K562 (cell line): ENCODE results near the gene OXA1L.

ENCODE experiments used
- POLR2A ChIP-seq: fragments of 450-650 bp; conservative IDR thresholded peaks from 2 replicates; pipeline ENCODE4 v1.6.1; 2016
- TRIM24 ChIP-seq, 2 experiments: fragments of 450-650 bp; IDR thresholded peaks; 2 replicates each; pipeline ENCODE4 v1.6.1; 2016
- TF ChIP-seq, protein P1 (sequence below), 3 experiments: IDR thresholded peaks in 2 of 3; conservative IDR thresholded peaks in 1 of 3; 2 replicates each; pipeline ENCODE4 v1.5.1; 2011 to 2012; ENCODE audit warnings: low read length in 3 of 3, mild to moderate bottlenecking in 3 of 3, control low read depth in 2 of 3, improper control_type of control experiment in 1 of 3, inconsistent platforms in 1 of 3, low read depth in 1 of 3, mixed read lengths in 1 of 3, moderate library complexity in 1 of 3; ENCODE audit not compliant: insufficient read depth in 2 of 3
- TF ChIP-seq, protein P2 (sequence below): sonication (generic); formaldehyde crosslinking; IDR thresholded peaks from 2 replicates; pipeline ENCODE4 v1.8.0; 2022; ENCODE audit warnings: mild to moderate bottlenecking, low read depth, missing genetic modification reagents
- TF ChIP-seq, protein P3 (sequence below): fragments of 250-450 bp; sonication (Bioruptor Pico); IDR thresholded peaks from 2 replicates; pipeline ENCODE4 v1.4.0; 2020

DNA sequence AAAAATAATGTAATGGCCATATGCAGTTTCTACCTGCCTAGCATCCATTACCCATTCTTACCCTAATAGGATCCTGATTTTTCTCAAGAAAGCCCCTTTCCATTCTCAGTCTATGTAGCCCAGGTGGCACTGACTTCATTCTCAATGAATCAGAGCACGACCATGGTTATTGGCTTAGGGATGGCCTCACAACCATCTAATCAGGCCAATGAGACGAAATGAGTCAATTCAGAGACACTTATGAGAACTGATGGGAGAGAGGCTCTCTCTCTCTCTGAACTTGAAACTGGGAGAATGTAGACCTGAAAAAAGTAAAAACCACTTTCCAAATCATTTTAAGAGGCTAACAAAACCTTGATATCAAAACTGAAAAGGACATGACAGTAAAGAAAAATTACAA is 45.3 kb upstream of the OXA1L start:
- TF ChIP-seq, protein P1, sequence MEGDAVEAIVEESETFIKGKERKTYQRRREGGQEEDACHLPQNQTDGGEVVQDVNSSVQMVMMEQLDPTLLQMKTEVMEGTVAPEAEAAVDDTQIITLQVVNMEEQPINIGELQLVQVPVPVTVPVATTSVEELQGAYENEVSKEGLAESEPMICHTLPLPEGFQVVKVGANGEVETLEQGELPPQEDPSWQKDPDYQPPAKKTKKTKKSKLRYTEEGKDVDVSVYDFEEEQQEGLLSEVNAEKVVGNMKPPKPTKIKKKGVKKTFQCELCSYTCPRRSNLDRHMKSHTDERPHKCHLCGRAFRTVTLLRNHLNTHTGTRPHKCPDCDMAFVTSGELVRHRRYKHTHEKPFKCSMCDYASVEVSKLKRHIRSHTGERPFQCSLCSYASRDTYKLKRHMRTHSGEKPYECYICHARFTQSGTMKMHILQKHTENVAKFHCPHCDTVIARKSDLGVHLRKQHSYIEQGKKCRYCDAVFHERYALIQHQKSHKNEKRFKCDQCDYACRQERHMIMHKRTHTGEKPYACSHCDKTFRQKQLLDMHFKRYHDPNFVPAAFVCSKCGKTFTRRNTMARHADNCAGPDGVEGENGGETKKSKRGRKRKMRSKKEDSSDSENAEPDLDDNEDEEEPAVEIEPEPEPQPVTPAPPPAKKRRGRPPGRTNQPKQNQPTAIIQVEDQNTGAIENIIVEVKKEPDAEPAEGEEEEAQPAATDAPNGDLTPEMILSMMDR (IDR thresholded peaks at IDR 0.05 in 2 of 3, conservative IDR thresholded peaks at IDR 0.05 in 1 of 3; ENCODE audit: insufficient read depth in 2 of 3, low read depth in 1 of 3, low read length in 3 of 3) = no peak
- TF ChIP-seq, protein P2, sequence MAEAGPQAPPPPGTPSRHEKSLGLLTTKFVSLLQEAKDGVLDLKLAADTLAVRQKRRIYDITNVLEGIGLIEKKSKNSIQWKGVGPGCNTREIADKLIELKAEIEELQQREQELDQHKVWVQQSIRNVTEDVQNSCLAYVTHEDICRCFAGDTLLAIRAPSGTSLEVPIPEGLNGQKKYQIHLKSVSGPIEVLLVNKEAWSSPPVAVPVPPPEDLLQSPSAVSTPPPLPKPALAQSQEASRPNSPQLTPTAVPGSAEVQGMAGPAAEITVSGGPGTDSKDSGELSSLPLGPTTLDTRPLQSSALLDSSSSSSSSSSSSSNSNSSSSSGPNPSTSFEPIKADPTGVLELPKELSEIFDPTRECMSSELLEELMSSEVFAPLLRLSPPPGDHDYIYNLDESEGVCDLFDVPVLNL = no peak
- TF ChIP-seq POLR2A (no peak), TRIM24 (IDR thresholded peaks at IDR 0.05) (no peak)
- TF ChIP-seq, protein P3, sequence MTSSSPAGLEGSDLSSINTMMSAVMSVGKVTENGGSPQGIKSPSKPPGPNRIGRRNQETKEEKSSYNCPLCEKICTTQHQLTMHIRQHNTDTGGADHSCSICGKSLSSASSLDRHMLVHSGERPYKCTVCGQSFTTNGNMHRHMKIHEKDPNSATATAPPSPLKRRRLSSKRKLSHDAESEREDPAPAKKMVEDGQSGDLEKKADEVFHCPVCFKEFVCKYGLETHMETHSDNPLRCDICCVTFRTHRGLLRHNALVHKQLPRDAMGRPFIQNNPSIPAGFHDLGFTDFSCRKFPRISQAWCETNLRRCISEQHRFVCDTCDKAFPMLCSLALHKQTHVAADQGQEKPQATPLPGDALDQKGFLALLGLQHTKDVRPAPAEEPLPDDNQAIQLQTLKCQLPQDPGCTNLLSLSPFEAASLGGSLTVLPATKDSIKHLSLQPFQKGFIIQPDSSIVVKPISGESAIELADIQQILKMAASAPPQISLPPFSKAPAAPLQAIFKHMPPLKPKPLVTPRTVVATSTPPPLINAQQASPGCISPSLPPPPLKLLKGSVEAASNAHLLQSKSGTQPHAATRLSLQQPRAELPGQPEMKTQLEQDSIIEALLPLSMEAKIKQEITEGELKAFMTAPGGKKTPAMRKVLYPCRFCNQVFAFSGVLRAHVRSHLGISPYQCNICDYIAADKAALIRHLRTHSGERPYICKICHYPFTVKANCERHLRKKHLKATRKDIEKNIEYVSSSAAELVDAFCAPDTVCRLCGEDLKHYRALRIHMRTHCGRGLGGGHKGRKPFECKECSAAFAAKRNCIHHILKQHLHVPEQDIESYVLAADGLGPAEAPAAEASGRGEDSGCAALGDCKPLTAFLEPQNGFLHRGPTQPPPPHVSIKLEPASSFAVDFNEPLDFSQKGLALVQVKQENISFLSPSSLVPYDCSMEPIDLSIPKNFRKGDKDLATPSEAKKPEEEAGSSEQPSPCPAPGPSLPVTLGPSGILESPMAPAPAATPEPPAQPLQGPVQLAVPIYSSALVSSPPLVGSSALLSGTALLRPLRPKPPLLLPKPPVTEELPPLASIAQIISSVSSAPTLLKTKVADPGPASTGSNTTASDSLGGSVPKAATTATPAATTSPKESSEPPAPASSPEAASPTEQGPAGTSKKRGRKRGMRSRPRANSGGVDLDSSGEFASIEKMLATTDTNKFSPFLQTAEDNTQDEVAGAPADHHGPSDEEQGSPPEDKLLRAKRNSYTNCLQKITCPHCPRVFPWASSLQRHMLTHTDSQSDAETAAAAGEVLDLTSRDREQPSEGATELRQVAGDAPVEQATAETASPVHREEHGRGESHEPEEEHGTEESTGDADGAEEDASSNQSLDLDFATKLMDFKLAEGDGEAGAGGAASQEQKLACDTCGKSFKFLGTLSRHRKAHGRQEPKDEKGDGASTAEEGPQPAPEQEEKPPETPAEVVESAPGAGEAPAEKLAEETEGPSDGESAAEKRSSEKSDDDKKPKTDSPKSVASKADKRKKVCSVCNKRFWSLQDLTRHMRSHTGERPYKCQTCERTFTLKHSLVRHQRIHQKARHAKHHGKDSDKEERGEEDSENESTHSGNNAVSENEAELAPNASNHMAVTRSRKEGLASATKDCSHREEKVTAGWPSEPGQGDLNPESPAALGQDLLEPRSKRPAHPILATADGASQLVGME (CRISPR knock-in tag) = no peak
